Stimulated activated CD8-positive, alpha-beta memory T cell treated with anti-CD3 and anti-CD28 coated beads, Interleukin-7, amount 100 ng/mL, for 1 hour (primary cell): ENCODE measurements around the gene C16orf78.

Source experiments
- DNase-seq, 2 donors: peaks; one replicate each; pipeline ENCODE4 v3.0.0-alpha.2; 2020; ENCODE audit warnings: low read depth in 2 of 2

C16orf78 gene

GRCh38 chr16:49431591-49432290 is 58.1 kb downstream of the C16orf78 start:
- DNase-seq = no peak

DNA sequence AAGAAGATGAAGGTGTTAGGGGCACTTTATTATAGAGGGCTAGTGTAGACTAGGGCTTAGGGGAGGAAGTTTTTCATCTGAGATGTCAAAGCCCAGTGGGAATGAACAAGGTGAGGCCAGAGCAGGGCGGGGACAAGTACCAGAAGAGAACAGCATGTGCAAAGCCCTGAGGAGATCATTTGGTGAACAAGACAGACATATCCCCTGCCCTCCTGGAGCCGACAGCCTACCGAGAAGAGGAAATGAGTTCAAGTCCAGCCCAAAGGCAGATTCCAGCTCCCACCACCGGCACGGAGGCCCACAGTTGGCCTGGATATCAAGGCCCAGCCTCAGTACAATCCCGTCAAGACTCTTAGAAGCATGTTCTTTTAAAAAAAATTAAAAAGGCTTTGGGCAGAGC is 61.1 kb downstream of the C16orf78 start:
- no peak for DNase-seq

GRCh38 chr16:49436181-49436580 is 62.6 kb downstream of the C16orf78 start:
- DNase-seq = no peak

- no peak for DNase-seq
Measured at GRCh38 chr16:49437344-49437743, 63.7 kb downstream of the C16orf78 start.

GRCh38 chr16:49439050-49439449 is 65.4 kb downstream of the C16orf78 start:
- DNase-seq = no peak

- DNase-seq = no peak
Measured at GRCh38 chr16:49439676-49440075, 66.1 kb downstream of the C16orf78 start.

GRCh38 chr16:49440156-49441065 is 66.8 kb downstream of the C16orf78 start:
- DNase-seq = no peak

- DNase-seq = peak; percentile 20 to 23
Measured at GRCh38 chr16:49441366-49441780, 67.8 kb downstream of the C16orf78 start.

- DNase-seq = no peak
Measured at GRCh38 chr16:49442805-49443204, 69.2 kb downstream of the C16orf78 start.

DNA sequence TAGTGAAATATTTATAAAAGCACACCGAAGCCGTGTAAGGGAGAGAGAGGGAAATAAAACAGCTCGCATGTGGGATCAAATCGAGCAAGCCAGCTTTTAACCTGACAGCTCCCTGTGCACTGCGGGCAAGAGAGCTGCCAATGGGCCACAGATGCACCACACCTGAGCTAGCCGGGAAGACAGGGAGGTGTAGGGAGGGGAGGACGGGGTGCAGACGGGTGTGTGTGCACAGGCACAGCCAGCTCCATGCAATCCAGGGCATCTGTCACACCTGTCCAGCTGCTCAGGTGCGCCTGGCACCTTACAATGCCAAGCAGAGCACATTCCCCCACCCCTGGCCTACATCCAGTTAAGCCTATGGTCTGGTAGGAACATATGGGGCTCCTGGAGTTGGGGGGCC is 70.0 kb downstream of the C16orf78 start:
- no peak for DNase-seq

GRCh38 chr16:49446805-49447204 is 73.2 kb downstream of the C16orf78 start:
- no peak for DNase-seq
